PC-3 (cell line): ENCODE results near the gene TEKTIP1.
"Not testable (repeated sequence)": the region's sequence is repeated elsewhere in the genome, so short reads cannot be mapped to it uniquely, and the experiment has no call there.

Experiments
- CTCF ChIP-seq: fragments of 300-600 bp; sonication (generic); conservative IDR thresholded peaks from 2 replicates; pipeline ENCODE4 v1.5.1; 2017; ENCODE audit warnings: antibody characterized with exemption, low read depth, mild to moderate bottlenecking, low read length
- EZH2 ChIP-seq: fragments of 300-600 bp; sonication (generic); IDR thresholded peaks from one replicate; pipeline ENCODE4 v1.6.1; 2017; ENCODE audit warnings: antibody characterized with exemption, mild to moderate bottlenecking, low read length; ENCODE audit not compliant: unreplicated experiment
- EZH2phosphoT487 ChIP-seq: fragments of 300-600 bp; sonication (generic); IDR thresholded peaks from 2 replicates; pipeline ENCODE4 v1.6.1; 2018; ENCODE audit warnings: mild to moderate bottlenecking, antibody characterized with exemption, low read length, borderline replicate concordance

- not testable (repeated sequence) for TF ChIP-seq CTCF, EZH2phosphoT487, EZH2
These were observed 45.2 kb downstream of the TEKTIP1 start for GRCh38 chr19:3584036-3584802.
